K562 (cell line): ENCODE results near the gene ZCCHC3. TPM values are rescaled to one million over a fixed set of nuclear protein-coding genes. Genes with fewer than 3 reads are reported as not detected.

ENCODE experiments used
- CHD1 ChIP-seq: fragments of 200-600 bp; sonication (generic); IDR thresholded peaks from one replicate; pipeline ENCODE4 v1.6.1; 2012; ENCODE audit warnings: mild to moderate bottlenecking, moderate library complexity, low read length, inconsistent platforms
- CTCFL ChIP-seq: IDR thresholded peaks from 2 replicates; pipeline ENCODE4 v1.6.1; 2011; ENCODE audit warnings: borderline replicate concordance, low read depth, mild to moderate bottlenecking, moderate library complexity, low read length; ENCODE audit not compliant: insufficient read depth, poor library complexity, severe bottlenecking
- MITF ChIP-seq: IDR thresholded peaks from 2 replicates; pipeline ENCODE4 v1.6.1; 2014; ENCODE audit warnings: antibody characterized with exemption
- MTF1 ChIP-seq: fragments of 250-450 bp; sonication (Bioruptor Pico); IDR thresholded peaks from 2 replicates; pipeline ENCODE4 v1.9.0; 2021; ENCODE audit warnings: moderate library complexity, mild to moderate bottlenecking, inconsistent platforms, borderline replicate concordance
- PPARD ChIP-seq: fragments of 250-450 bp; sonication (Bioruptor Pico); IDR thresholded peaks from 2 replicates; pipeline ENCODE4 v1.8.0; 2022; ENCODE audit warnings: inconsistent platforms, mild to moderate bottlenecking, moderate library complexity
- RB1 ChIP-seq: fragments of 450-650 bp; IDR thresholded peaks from 2 replicates; pipeline ENCODE4 v1.6.1; 2017; ENCODE audit warnings: low read depth, mild to moderate bottlenecking
- RBM17 ChIP-seq: fragments of 200-400 bp; formaldehyde crosslinking; IDR thresholded peaks from 2 replicates; pipeline ENCODE4 v1.6.1; 2017; ENCODE audit warnings: low read depth, mild to moderate bottlenecking, low read length, borderline replicate concordance
- SIN3A ChIP-seq, 2 experiments: fragments of 150-350 bp in 1 of 2; IDR thresholded peaks; 2 replicates each; pipeline ENCODE4 v1.6.1; 2011 to 2016; ENCODE audit warnings: borderline replicate concordance in 2 of 2, low read depth in 2 of 2, low read length in 2 of 2, mild to moderate bottlenecking in 2 of 2, moderate library complexity in 2 of 2; ENCODE audit not compliant: control insufficient read depth in 1 of 2
- SMAD1 ChIP-seq: fragments of 150-350 bp; IDR thresholded peaks from 2 replicates; pipeline ENCODE4 v1.6.1; 2014; ENCODE audit warnings: low read length, low read depth; ENCODE audit not compliant: partially characterized antibody
- TAF7 ChIP-seq: fragments of 450-650 bp; IDR thresholded peaks from 2 replicates; pipeline ENCODE4 v1.6.1; 2016; ENCODE audit warnings: missing genetic modification characterization, missing compliant biosample characterization
- TRIM24 ChIP-seq, 2 experiments: fragments of 450-650 bp; IDR thresholded peaks; 2 replicates each; pipeline ENCODE4 v1.6.1; 2016
- ZNF212 ChIP-seq: fragments of 450-650 bp; formaldehyde crosslinking; IDR thresholded peaks from 2 replicates; pipeline ENCODE4 v1.4.0; 2020; ENCODE audit warnings: mild to moderate bottlenecking
- ZNF224 ChIP-seq: sonication (generic); formaldehyde crosslinking; IDR thresholded peaks from 2 replicates; pipeline ENCODE4 v1.8.0; 2022; ENCODE audit warnings: mild to moderate bottlenecking, missing genetic modification reagents
- ZNF324 ChIP-seq: fragments of 250-450 bp; sonication (Bioruptor Pico); IDR thresholded peaks from 2 replicates; pipeline ENCODE4 v1.4.0; 2020; ENCODE audit warnings: mild to moderate bottlenecking
- ZNF695 ChIP-seq: fragments of 450-650 bp; formaldehyde crosslinking; IDR thresholded peaks from 2 replicates; pipeline ENCODE4 v1.4.0; 2020; ENCODE audit warnings: mild to moderate bottlenecking, moderate library complexity
- ZNF785 ChIP-seq: fragments of 250-450 bp; sonication (Bioruptor Pico); IDR thresholded peaks from 2 replicates; pipeline ENCODE4 v1.4.0; 2020; ENCODE audit warnings: mild to moderate bottlenecking
- polyA plus RNA-seq, 8 experiments: library from polyadenylated mRNA; depleted of rRNA in 4 of 8; stranded (reverse) in 5 of 8; unstranded in 3 of 8; fragments of >200 nt; fragmentation: Nextera tagmentation in 2 of 8; fragmentation: Illumina TruSeq in 1 of 8; extraction: Ambion mirVana in 2 of 8; extraction: Trizol in 1 of 8; gene quantifications; 2 replicates each; pipeline versions ENCODE4 v1.2.1 to v1.2.3, GENCODE V29; 2011 to 2014; ENCODE audit warnings: inconsistent platforms in 1 of 8, missing spikeins in 1 of 8
- total RNA-seq, 7 experiments: library from RNA; depleted of rRNA in 6 of 7; stranded (reverse); fragments of >200 nt in 6 of 7; fragmentation: Illumina TruSeq in 2 of 7; extraction: Trizol in 2 of 7; gene quantifications; 2 replicates each; pipeline versions ENCODE4 v1.2.1 to v1.2.3, GENCODE V29; 2011 to 2021; ENCODE audit warnings: low replicate concordance in 1 of 7
- TF ChIP-seq, protein P1 (sequence below), 2 experiments: IDR thresholded peaks in 1 of 2; conservative IDR thresholded peaks in 1 of 2; 2 replicates each; pipeline ENCODE4 v1.6.1; 2016; ENCODE audit warnings: low read depth in 2 of 2, mild to moderate bottlenecking in 1 of 2, missing compliant biosample characterization in 1 of 2, missing genetic modification characterization in 1 of 2, moderate library complexity in 1 of 2
- TF ChIP-seq, protein P2 (sequence below): conservative IDR thresholded peaks from 2 replicates; pipeline ENCODE4 v1.6.1; 2011; ENCODE audit warnings: low read depth, mild to moderate bottlenecking, low read length; ENCODE audit not compliant: control insufficient read depth

The ZCCHC3 gene
- total and polyA plus RNA-seq, 9 of the 15 experiments (the other 6 are each of a cell fraction or from before 2014, with no cell fraction given), result 2.8 to 23.3 (median 16.5) TPM

DNA sequence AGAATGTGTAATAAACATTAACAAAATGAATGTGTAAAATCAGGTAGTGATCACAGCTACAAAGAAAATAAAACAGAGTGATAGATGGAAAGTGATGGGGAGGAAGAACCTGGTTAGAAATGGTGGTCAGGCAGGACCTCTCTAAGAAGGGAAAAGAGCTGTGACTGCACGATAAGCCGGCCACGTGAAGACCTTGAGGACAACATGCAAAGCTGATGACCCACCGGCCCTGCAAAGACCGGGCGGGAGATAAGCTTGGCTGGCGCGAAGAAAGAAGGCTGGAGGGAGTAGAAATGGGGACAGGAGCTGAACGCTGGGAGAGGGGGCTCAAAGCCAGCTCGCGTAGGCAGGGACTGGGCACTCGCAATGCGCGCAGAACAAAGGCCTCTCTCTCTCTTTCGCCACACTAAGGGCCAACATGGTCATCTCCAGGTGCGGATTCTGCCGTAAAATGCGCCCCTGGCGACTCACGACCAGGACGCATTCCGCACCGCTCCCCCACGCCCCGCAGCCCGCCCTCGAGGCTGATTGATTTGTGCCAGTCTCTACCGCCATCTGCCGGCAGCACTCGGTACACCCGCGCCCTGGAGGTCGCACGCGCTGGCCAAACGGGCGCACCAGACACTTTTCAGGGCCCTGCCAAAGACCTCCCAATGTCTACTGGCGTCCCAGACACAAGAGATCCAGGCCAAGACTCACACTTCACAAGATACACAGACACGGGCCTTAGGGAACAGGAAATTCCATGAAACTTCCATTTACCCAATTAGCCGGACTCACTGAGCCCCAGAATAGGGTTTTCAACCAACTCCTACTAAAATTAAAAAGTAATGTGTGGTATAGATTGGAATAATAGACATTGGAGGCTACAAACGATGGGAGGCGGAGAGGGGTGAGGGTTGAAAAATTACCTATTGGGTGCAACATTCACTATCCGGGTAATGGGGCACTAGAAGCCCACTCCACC lies 30.5 kb upstream of the ZCCHC3 start (continued):
- TF ChIP-seq ZNF785 (no peak), CTCFL (peak; percentile 27), TRIM24 (IDR thresholded peaks at IDR 0.05) (peak; percentile 79 to 86), SMAD1 (no peak), ZNF224 (CRISPR knock-in tag) (peak; percentile 80; the same call in 1 of the 2 replicates), SIN3A (IDR thresholded peaks at IDR 0.05; ENCODE audit: borderline replicate concordance in 2 of 2, control insufficient read depth in 1 of 2, low read depth in 2 of 2, low read length in 2 of 2) (no peak), RBM17 (no peak), PPARD (CRISPR knock-in tag) (no peak), CHD1 (no peak), RB1 (peak; percentile 79; the same call in 1 of the 2 replicates), ZNF695 (CRISPR knock-in tag) (no peak), ZNF324 (CRISPR knock-in tag) (no peak), MITF (no peak), MTF1 (CRISPR knock-in tag) (no peak), TAF7 (tag) (peak; percentile 54), ZNF212 (CRISPR knock-in tag) (no peak)
- TF ChIP-seq, protein P1, sequence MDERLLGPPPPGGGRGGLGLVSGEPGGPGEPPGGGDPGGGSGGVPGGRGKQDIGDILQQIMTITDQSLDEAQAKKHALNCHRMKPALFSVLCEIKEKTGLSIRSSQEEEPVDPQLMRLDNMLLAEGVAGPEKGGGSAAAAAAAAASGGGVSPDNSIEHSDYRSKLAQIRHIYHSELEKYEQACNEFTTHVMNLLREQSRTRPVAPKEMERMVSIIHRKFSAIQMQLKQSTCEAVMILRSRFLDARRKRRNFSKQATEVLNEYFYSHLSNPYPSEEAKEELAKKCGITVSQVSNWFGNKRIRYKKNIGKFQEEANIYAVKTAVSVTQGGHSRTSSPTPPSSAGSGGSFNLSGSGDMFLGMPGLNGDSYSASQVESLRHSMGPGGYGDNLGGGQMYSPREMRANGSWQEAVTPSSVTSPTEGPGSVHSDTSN (CRISPR knock-in tag; IDR thresholded peaks at IDR 0.05; ENCODE audit: low read depth), result no peak
- TF ChIP-seq, protein P1 (tag; conservative IDR thresholded peaks at IDR 0.05; ENCODE audit: low read depth), result no peak
- TF ChIP-seq, protein P2, sequence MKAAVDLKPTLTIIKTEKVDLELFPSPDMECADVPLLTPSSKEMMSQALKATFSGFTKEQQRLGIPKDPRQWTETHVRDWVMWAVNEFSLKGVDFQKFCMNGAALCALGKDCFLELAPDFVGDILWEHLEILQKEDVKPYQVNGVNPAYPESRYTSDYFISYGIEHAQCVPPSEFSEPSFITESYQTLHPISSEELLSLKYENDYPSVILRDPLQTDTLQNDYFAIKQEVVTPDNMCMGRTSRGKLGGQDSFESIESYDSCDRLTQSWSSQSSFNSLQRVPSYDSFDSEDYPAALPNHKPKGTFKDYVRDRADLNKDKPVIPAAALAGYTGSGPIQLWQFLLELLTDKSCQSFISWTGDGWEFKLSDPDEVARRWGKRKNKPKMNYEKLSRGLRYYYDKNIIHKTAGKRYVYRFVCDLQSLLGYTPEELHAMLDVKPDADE, result no peak
